IgD-negative memory B cell (primary cell): ENCODE results near the gene ATRIP. TPM values are rescaled to one million over a fixed set of nuclear protein-coding genes. Genes with fewer than 3 reads are reported as not detected.

Experiments used
- H3K27ac Mint-ChIP-seq, 3 donors: one replicate each; pipeline ENCODE4 v1.8.0; 2020 to 2022; ENCODE audit warnings: mild to moderate bottlenecking in 3 of 3, mixed read lengths in 3 of 3, moderate library complexity in 1 of 3
- H3K27me3 Mint-ChIP-seq: one replicate; pipeline ENCODE4 v1.8.0; 2021; ENCODE audit warnings: mixed read lengths
- H3K36me3 Mint-ChIP-seq: one replicate; pipeline ENCODE4 v1.8.0; 2020; ENCODE audit warnings: mild to moderate bottlenecking, mixed read lengths
- H3K4me1 Mint-ChIP-seq, 3 donors: one replicate each; pipeline ENCODE4 v1.8.0; 2020 to 2022; ENCODE audit warnings: mixed read lengths in 3 of 3, mild to moderate bottlenecking in 1 of 3
- H3K4me3 Mint-ChIP-seq, 4 donors: one replicate each; pipeline ENCODE4 v1.8.0; 2020 to 2022; ENCODE audit warnings: mild to moderate bottlenecking in 4 of 4, mixed read lengths in 4 of 4, moderate library complexity in 3 of 4
- H3K9me3 Mint-ChIP-seq, 3 donors: one replicate each; pipeline ENCODE4 v1.8.0; 2020 to 2021; ENCODE audit warnings: mixed read lengths in 3 of 3, mild to moderate bottlenecking in 1 of 3
- polyA plus RNA-seq: library from polyadenylated mRNA; unstranded; fragments of 300-500 nt; fragmentation: Illumina TruSeq; gene quantifications from one replicate; pipeline ENCODE4 v1.2.3, GENCODE V29; 2021

The ATRIP gene
- polyA plus RNA-seq, 1 donor from 2014 or later = 13.9 TPM

GRCh38 chr3:48406443-48407431 lies 39.8 kb upstream of the ATRIP start:
- Mint-ChIP-seq H3K4me1 (peaks cover 0 to 2% (median 0%) of the 10 kb centered on the region in 3 donors), H3K27me3 (no peaks in the 10 kb centered on the region), H3K9me3 (no peaks in the 10 kb centered on the region), H3K4me3 (no peak overlapping the region), H3K36me3 (no peaks in the 10 kb centered on the region), H3K27ac (peak overlapping the region in 1 of 3 donors; percentile 67)

DNA sequence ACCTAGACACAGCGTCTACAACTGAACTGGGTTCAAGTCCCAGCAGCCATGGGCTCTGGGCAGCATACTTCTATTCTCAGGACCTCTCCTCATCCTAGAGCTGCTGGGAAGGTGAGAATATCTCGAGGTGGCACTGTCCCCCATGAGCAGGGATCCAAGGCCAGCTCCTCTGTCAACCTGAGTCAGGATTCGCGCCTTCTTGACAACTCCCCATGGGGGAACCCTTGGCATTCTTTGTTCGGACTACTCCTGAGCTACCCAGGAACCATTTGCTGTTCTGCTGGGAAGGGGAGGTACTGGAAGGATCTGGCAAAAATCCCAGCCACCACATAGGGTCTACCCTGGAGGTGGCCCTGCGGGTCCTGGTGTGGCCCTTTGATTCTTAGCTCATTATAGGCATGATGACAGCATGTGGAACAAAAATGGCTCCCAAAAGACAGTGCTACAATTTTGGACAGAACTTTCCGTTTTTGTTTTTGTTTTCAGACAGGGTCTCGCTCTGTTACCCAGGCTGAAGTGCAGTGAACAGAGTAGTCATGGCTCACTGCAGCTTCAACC lies 38.9 kb upstream of the ATRIP start:
- Mint-ChIP-seq H3K4me3 (no peak overlapping the region), H3K4me1 (peaks cover 0 to 2% (median 0%) of the 10 kb centered on the region in 3 donors), H3K9me3 (no peaks in the 10 kb centered on the region), H3K27ac (peak overlapping the region in 1 of 3 donors; percentile 67), H3K36me3 (no peaks in the 10 kb centered on the region), H3K27me3 (no peaks in the 10 kb centered on the region)

DNA sequence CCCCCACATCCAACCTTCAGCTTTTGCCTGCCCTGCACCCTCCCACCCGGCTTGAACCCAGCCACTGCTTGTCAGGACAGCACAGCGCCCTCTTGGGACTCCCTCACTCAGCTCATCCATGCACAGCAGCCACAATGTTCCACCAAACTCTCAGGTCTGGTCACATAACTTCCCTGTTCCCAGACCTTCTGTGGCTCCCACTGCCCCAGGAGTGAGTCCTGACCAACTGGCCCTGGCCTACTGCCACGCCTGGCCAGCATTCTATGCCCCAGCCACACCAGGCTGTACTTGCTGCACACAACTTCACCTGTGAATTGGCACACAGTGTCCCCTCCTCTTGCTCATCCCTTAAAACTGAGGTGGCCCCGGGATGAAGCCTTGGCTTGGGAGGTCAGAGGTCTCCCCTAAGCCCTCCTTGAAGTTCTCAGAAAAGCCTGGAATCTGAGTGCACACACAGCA lies 37.7 kb upstream of the ATRIP start:
- no peak overlapping the region for H3K27ac Mint-ChIP-seq
- H3K4me1 Mint-ChIP-seq = peaks cover 0 to 2% (median 0%) of the 10 kb centered on the region in 3 donors
- H3K4me3 Mint-ChIP-seq = no peak overlapping the region
- no peaks in the 10 kb centered on the region for H3K9me3 Mint-ChIP-seq
- no peaks in the 10 kb centered on the region for H3K27me3 Mint-ChIP-seq
- H3K36me3 Mint-ChIP-seq = no peaks in the 10 kb centered on the region

DNA sequence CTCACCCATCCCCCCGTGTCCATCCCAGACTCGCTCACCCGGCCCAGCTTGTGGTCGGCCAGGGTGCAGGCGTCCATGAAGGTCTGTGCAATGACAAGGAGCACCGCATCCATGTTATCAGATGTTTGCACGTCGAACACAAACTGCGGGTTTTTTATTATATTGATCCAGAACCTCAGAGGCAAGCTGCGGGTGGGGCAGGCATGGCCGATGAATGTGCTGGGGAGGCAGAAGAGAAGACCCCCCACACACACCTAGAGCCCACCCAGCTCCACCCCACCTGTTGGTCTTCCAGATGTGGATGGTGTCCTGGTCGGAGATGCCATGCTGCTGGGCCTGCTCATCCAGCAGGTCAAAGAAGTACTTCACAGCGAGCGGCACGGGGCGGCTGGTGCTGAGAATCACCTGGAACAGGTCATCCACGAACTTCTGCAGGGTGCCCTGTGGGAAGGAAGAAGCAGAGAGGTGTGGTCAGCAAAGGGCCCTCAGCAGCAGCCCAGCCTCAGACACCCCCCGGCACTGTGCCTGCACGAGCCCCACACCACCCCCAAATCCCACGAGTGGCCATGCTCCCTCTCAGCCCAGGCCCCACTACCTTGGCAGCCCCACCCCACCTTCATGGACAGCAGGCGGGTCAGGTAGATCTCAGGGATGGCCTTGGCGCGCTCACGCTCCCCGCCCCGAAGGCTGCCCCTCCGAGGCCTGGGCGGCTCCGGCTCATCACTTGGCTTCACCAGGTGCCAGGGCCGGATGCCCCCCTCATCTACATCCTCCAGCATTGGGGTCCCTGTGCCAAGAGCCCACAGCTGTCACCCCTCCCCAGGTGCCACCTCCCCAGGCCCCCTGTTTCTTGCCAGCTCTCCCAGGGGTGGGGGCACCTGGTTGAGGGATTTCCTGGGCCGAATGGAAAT lies 37.0 kb upstream of the ATRIP start:
- Mint-ChIP-seq H3K4me3 (no peak overlapping the region), H3K36me3 (no peaks in the 10 kb centered on the region), H3K9me3 (no peaks in the 10 kb centered on the region), H3K27me3 (no peaks in the 10 kb centered on the region), H3K27ac (no peak overlapping the region), H3K4me1 (peaks cover 0 to 2% (median 0%) of the 10 kb centered on the region in 3 donors)

- H3K27ac Mint-ChIP-seq = no peak overlapping the region
- no peak overlapping the region for H3K4me3 Mint-ChIP-seq
- no peaks in the 10 kb centered on the region for H3K36me3 Mint-ChIP-seq
- H3K4me1 Mint-ChIP-seq = peaks cover 0 to 4% (median 0%) of the 10 kb centered on the region in 3 donors
- no peaks in the 10 kb centered on the region for H3K9me3 Mint-ChIP-seq
- H3K27me3 Mint-ChIP-seq = no peaks in the 10 kb centered on the region
These were observed 36.1 kb upstream of the ATRIP start for GRCh38 chr3:48410205-48411040.

GRCh38 chr3:48411041-48411588 lies 35.4 kb upstream of the ATRIP start:
- no peaks in the 10 kb centered on the region for H3K36me3 Mint-ChIP-seq
- H3K27ac Mint-ChIP-seq = no peak overlapping the region
- no peaks in the 10 kb centered on the region for H3K27me3 Mint-ChIP-seq
- no peaks in the 10 kb centered on the region for H3K9me3 Mint-ChIP-seq
- H3K4me3 Mint-ChIP-seq = no peak overlapping the region
- peaks cover 0 to 4% (median 0%) of the 10 kb centered on the region in 3 donors for H3K4me1 Mint-ChIP-seq

GRCh38 chr3:48411606-48412374 lies 34.7 kb upstream of the ATRIP start:
- H3K36me3 Mint-ChIP-seq = no peaks in the 10 kb centered on the region
- H3K27me3 Mint-ChIP-seq = no peaks in the 10 kb centered on the region
- H3K4me1 Mint-ChIP-seq = peaks cover 0 to 4% (median 0%) of the 10 kb centered on the region in 3 donors
- no peak overlapping the region for H3K27ac Mint-ChIP-seq
- H3K4me3 Mint-ChIP-seq = no peak overlapping the region
- no peaks in the 10 kb centered on the region for H3K9me3 Mint-ChIP-seq

GRCh38 chr3:48412375-48413001 lies 34.0 kb upstream of the ATRIP start:
- Mint-ChIP-seq H3K27ac (no peak overlapping the region), H3K27me3 (no peaks in the 10 kb centered on the region), H3K9me3 (no peaks in the 10 kb centered on the region), H3K4me1 (peaks cover 0 to 4% (median 0%) of the 10 kb centered on the region in 3 donors), H3K36me3 (no peaks in the 10 kb centered on the region), H3K4me3 (no peak overlapping the region)

DNA sequence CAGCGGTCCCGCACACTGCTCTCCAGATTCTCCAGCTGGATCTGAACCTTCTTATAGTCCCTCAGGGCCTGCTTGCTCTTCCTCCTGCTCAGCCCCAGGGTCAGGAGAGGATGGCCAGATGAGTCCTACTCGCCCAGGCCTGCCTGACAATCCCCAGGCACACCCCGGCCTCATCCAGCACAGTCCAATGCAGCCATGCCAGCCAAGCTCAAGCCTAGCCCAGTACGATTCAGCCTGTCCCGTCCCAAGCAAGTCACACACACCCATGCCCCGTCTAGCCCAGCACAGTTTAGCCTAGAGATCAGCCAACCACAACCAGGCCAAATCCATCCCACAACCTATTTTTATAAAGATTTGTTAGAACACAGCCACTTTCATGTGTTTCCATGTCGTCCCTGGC lies 33.5 kb upstream of the ATRIP start:
- Mint-ChIP-seq H3K4me3 (no peak overlapping the region), H3K27ac (no peak overlapping the region), H3K27me3 (no peaks in the 10 kb centered on the region), H3K36me3 (no peaks in the 10 kb centered on the region), H3K4me1 (peaks cover 0 to 4% (median 0%) of the 10 kb centered on the region in 3 donors), H3K9me3 (no peaks in the 10 kb centered on the region)

GRCh38 chr3:48413611-48414010 lies 32.9 kb upstream of the ATRIP start:
- H3K4me1 Mint-ChIP-seq = peaks cover 0 to 2% (median 0%) of the 10 kb centered on the region in 3 donors
- no peaks in the 10 kb centered on the region for H3K9me3 Mint-ChIP-seq
- H3K27ac Mint-ChIP-seq = no peak overlapping the region
- H3K4me3 Mint-ChIP-seq = no peak overlapping the region
- H3K36me3 Mint-ChIP-seq = no peaks in the 10 kb centered on the region
- H3K27me3 Mint-ChIP-seq = no peaks in the 10 kb centered on the region

DNA sequence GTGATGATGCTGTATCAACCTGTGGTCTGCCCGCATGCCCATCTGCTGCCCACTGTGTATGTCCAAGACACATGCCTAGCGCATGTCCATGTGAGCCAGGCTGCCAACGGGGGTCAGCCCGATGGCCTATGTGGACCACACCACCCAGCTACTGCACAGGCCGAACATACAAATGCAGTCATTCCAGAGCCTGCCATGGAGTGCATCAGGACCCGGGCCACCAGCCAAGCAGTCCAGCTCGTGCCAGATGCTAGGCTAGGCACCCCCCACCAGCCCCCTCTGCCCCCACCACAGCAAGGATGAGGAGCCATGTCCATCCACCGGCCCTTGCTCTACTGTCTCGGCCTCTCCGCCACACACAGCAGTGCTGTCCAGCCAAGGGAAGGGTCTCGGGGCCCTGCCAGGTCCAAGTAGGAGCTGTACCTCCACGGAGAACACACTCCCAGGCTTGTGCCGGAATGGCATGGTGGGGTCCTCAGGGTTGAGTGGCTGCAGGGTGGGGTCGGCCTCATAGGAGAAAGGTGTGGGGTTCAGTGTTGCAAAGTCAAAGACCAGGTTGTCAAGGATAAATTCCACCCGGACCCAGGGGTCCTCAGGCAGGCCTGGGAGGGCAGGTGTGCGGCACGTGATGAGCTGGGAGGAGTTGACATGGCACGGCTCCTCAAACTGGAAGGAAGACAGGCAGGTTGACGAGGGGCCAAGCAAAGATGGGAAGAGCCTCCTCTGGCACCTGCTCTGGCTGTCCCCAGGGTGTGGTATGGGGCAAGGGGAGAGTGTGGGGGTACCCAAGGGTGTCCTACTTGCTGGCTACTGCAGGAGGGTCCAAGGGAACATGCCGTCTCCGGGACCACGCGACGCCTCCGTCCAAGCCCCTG lies 31.9 kb upstream of the ATRIP start:
- no peaks in the 10 kb centered on the region for H3K27me3 Mint-ChIP-seq
- H3K4me3 Mint-ChIP-seq = no peak overlapping the region
- H3K4me1 Mint-ChIP-seq = peaks cover 0 to 2% (median 0%) of the 10 kb centered on the region in 3 donors
- no peaks in the 10 kb centered on the region for H3K9me3 Mint-ChIP-seq
- no peak overlapping the region for H3K27ac Mint-ChIP-seq
- H3K36me3 Mint-ChIP-seq = no peaks in the 10 kb centered on the region

GRCh38 chr3:48415251-48415953 lies 31.1 kb upstream of the ATRIP start:
- Mint-ChIP-seq H3K27ac (no peak overlapping the region), H3K4me3 (no peak overlapping the region), H3K9me3 (no peaks in the 10 kb centered on the region), H3K36me3 (no peaks in the 10 kb centered on the region), H3K4me1 (peaks cover 0 to 2% (median 0%) of the 10 kb centered on the region in 3 donors), H3K27me3 (no peaks in the 10 kb centered on the region)
